Thymus (tissue), 14 donors: ENCODE results near the gene WDR48. TPM values are rescaled to one million over a fixed set of nuclear protein-coding genes. Genes with fewer than 3 reads are reported as not detected.

ENCODE experiments used
- DNase-seq, 9 donors: peaks; one replicate each; pipeline ENCODE4 v3.0.0-alpha.2; 2013; ENCODE audit warnings: low spot score in 9 of 9, low read depth in 6 of 9, missing footprints in 1 of 9
- H3K27ac ChIP-seq, 2 donors: one replicate each; pipeline ENCODE4 v1.5.1; 2013; ENCODE audit warnings: control low read depth in 1 of 2, low read depth in 1 of 2, low read length in 1 of 2, mild to moderate bottlenecking in 1 of 2, moderate library complexity in 1 of 2
- H3K27me3 ChIP-seq, 2 donors: one replicate each; pipeline ENCODE4 v1.5.1; 2013; ENCODE audit warnings: low read length in 1 of 2; ENCODE audit not compliant: control insufficient read depth in 2 of 2, insufficient read depth in 1 of 2
- H3K36me3 ChIP-seq, 2 donors: one replicate each; pipeline ENCODE4 v1.5.1; 2013; ENCODE audit warnings: low read length in 1 of 2, mild to moderate bottlenecking in 1 of 2, moderate library complexity in 1 of 2; ENCODE audit not compliant: control insufficient read depth in 2 of 2, insufficient read depth in 2 of 2
- H3K4me1 ChIP-seq, 2 donors: one replicate each; pipeline ENCODE4 v1.5.1; 2013; ENCODE audit warnings: low read length in 2 of 2; ENCODE audit not compliant: control insufficient read depth in 2 of 2, insufficient read depth in 2 of 2
- H3K4me3 ChIP-seq, 2 donors: one replicate each; pipeline ENCODE4 v1.5.1; 2013; ENCODE audit warnings: low read length in 2 of 2, control low read depth in 1 of 2, mild to moderate bottlenecking in 1 of 2
- H3K9me3 ChIP-seq, 2 donors: one replicate each; pipeline ENCODE4 v1.5.1; 2013; ENCODE audit warnings: low read length in 1 of 2, mild to moderate bottlenecking in 1 of 2; ENCODE audit not compliant: control insufficient read depth in 2 of 2, insufficient read depth in 1 of 2
- WGBS: extraction: QIAGEN DNeasy Blood & Tissue Kit; methylation state at CpG from one replicate; pipeline ENCODE4 v1.1.7; 2013; 5-methylcytosine and 5-hydroxymethylcytosine counted together
- long read RNA-seq, 10 donors: transcript quantifications; one replicate each; lab custom pipeline, GENCODE V29; 2026
- polyA plus RNA-seq: library from polyadenylated mRNA; stranded (reverse); fragments of 200-250 nt; gene quantifications from one replicate; pipeline ENCODE4 v1.2.3, GENCODE V29; 2013
- total RNA-seq: library from RNA; stranded (reverse); fragments of 120-200 nt; gene quantifications from one replicate; pipeline ENCODE4 v1.2.4, GENCODE V29; 2013
- donor health status: healthy.

The WDR48 gene
- total RNA-seq (37.8 TPM), polyA plus RNA-seq (24.4 TPM)
- long read RNA-seq, donor 1, result 0 reads
- long read RNA-seq, donor 2, transcript WDR48-201 (19 exons, 3,707 nt), result major isoform, 11 of 19 reads
- long read RNA-seq, donor 2, partial matches to known transcripts, result 7 of 19 reads
- long read RNA-seq, donor 2, other reads (novel, unspliced or antisense), result 0 of 19 reads
- long read RNA-seq, donor 3, transcript WDR48-201 (19 exons, 3,707 nt), result major isoform, 10 of 10 reads
- long read RNA-seq, donor 3, partial matches to known transcripts, result 0 of 10 reads
- long read RNA-seq, donor 3, other reads (novel, unspliced or antisense), result 0 of 10 reads
- long read RNA-seq, donor 4, partial matches to known transcripts, result 0 of 1 reads
- long read RNA-seq, donor 4, other reads (novel, unspliced or antisense), result 0 of 1 reads
- long read RNA-seq, donor 5, transcript WDR48-201 (19 exons, 3,707 nt), result major isoform, 9 of 10 reads
- long read RNA-seq, donor 5, partial matches to known transcripts, result 0 of 10 reads
- long read RNA-seq, donor 5, other reads (novel, unspliced or antisense), result 0 of 10 reads
- long read RNA-seq, donor 6, full-length matches to known transcripts, result 5 of 5 reads
- long read RNA-seq, donor 6, partial matches to known transcripts, result 0 of 5 reads
- long read RNA-seq, donor 6, other reads (novel, unspliced or antisense), result 0 of 5 reads
- long read RNA-seq, donor 7, transcript WDR48-201 (19 exons, 3,707 nt), result major isoform, 7 of 7 reads
- long read RNA-seq, donor 7, partial matches to known transcripts, result 0 of 7 reads
- long read RNA-seq, donor 7, other reads (novel, unspliced or antisense), result 0 of 7 reads
- long read RNA-seq, donor 8, partial matches to known transcripts, result 0 of 3 reads
- long read RNA-seq, donor 8, other reads (novel, unspliced or antisense), result 0 of 3 reads
- long read RNA-seq, donor 9, transcript WDR48-201 (19 exons, 3,707 nt), result major isoform, 7 of 7 reads
- long read RNA-seq, donor 9, partial matches to known transcripts, result 0 of 7 reads
- long read RNA-seq, donor 9, other reads (novel, unspliced or antisense), result 0 of 7 reads
- long read RNA-seq, donor 10, transcript WDR48-201 (19 exons, 3,707 nt), result major isoform, 6 of 18 reads
- long read RNA-seq, donor 10, partial matches to known transcripts, result 12 of 18 reads
- long read RNA-seq, donor 10, other reads (novel, unspliced or antisense), result 0 of 18 reads

- DNase-seq, result peak; percentile 85 to 97 (median 93)
- Histone ChIP-seq H3K9me3 (no peaks in the 10 kb centered on the region), H3K4me3 (peak within 1 kb of the TSS; percentile 76 to 81), H3K27ac (peak within 1 kb of the TSS; percentile 92 to 97), H3K4me1 (peaks cover 6 to 8% of the 10 kb centered on the region in 2 donors), H3K27me3 (no peaks in the 10 kb centered on the region), H3K36me3 (no peaks in the 10 kb centered on the region)
- 1% methylated on average over 68 of the region's 68 CpGs for WGBS
Measured at GRCh38 chr3:39051649-39052561, at the start of gene WDR48, which contains the start of gene SCN11A. Gene WDR48 (plus strand): TSS chr3:39052016. CDS start chr3:39052026, 10 bp downstream. Gene SCN11A (minus strand): TSS chr3:39051944. CDS start chr3:38950362, 101,582 bp downstream.

- Histone ChIP-seq H3K27me3 (no peaks in the 10 kb centered on the region), H3K4me3 (no peak overlapping the region), H3K36me3 (no peaks in the 10 kb centered on the region), H3K9me3 (no peaks in the 10 kb centered on the region), H3K4me1 (no peaks in the 10 kb centered on the region), H3K27ac (no peak overlapping the region)
- no peak for DNase-seq
- 79% methylated on average over 2 of the region's 2 CpGs for WGBS
Measured at GRCh38 chr3:39005295-39005694, 46.5 kb upstream of the WDR48 start.

- no peak overlapping the region for H3K27ac ChIP-seq
- WGBS, result 51% methylated on average over 2 of the region's 2 CpGs
- H3K27me3 ChIP-seq, result peaks cover 0 to 3% of the 10 kb centered on the region in 2 donors
- no peak for DNase-seq
- no peaks in the 10 kb centered on the region for H3K9me3 ChIP-seq
- H3K4me3 ChIP-seq, result no peak overlapping the region
- no peaks in the 10 kb centered on the region for H3K36me3 ChIP-seq
- no peaks in the 10 kb centered on the region for H3K4me1 ChIP-seq
Measured at GRCh38 chr3:39011191-39011736, 40.6 kb upstream of the WDR48 start.

- H3K27ac ChIP-seq, result no peak overlapping the region
- DNase-seq, result no peak
- H3K9me3 ChIP-seq, result no peaks in the 10 kb centered on the region
- WGBS, result 94% methylated on average over 2 of the region's 2 CpGs
- H3K36me3 ChIP-seq, result no peaks in the 10 kb centered on the region
- no peak overlapping the region for H3K4me3 ChIP-seq
- no peaks in the 10 kb centered on the region for H3K4me1 ChIP-seq
- peaks cover 0 to 3% of the 10 kb centered on the region in 2 donors for H3K27me3 ChIP-seq
Measured at GRCh38 chr3:39013289-39013688, 38.5 kb upstream of the WDR48 start.

- Histone ChIP-seq H3K4me1 (no peaks in the 10 kb centered on the region), H3K4me3 (no peak overlapping the region), H3K27me3 (peaks cover 0 to 3% of the 10 kb centered on the region in 2 donors), H3K9me3 (no peaks in the 10 kb centered on the region), H3K27ac (no peak overlapping the region), H3K36me3 (no peaks in the 10 kb centered on the region)
- DNase-seq, result no peak
- WGBS, result 92% methylated on average over 4 of the region's 4 CpGs
Measured at GRCh38 chr3:39013921-39014509, 37.8 kb upstream of the WDR48 start.

GRCh38 chr3:39015418-39015817 is 36.4 kb upstream of the WDR48 start:
- Histone ChIP-seq H3K27ac (no peak overlapping the region), H3K4me1 (no peaks in the 10 kb centered on the region), H3K27me3 (peaks cover 0 to 3% of the 10 kb centered on the region in 2 donors), H3K4me3 (no peak overlapping the region), H3K9me3 (no peaks in the 10 kb centered on the region), H3K36me3 (no peaks in the 10 kb centered on the region)
- DNase-seq, result no peak
- WGBS, result 95% methylated on average over 3 of the region's 3 CpGs

GRCh38 chr3:39019299-39019698 is 32.5 kb upstream of the WDR48 start:
- Histone ChIP-seq H3K36me3 (no peaks in the 10 kb centered on the region), H3K27ac (no peak overlapping the region), H3K27me3 (peaks cover 0 to 3% of the 10 kb centered on the region in 2 donors), H3K4me3 (no peak overlapping the region), H3K4me1 (no peaks in the 10 kb centered on the region), H3K9me3 (no peaks in the 10 kb centered on the region)
- DNase-seq, result no peak
- 95% methylated on average over 2 of the region's 2 CpGs for WGBS

- Histone ChIP-seq H3K4me1 (no peaks in the 10 kb centered on the region), H3K36me3 (no peaks in the 10 kb centered on the region), H3K4me3 (no peak overlapping the region), H3K27ac (no peak overlapping the region), H3K9me3 (no peaks in the 10 kb centered on the region), H3K27me3 (no peaks in the 10 kb centered on the region)
- no peak for DNase-seq
- WGBS, result 97% methylated on average over 1 of the region's 1 CpG
Measured at GRCh38 chr3:39021029-39021428, 30.8 kb upstream of the WDR48 start.
